ENCODE measurements around the gene PWWP2A.

Gene PWWP2A

GRCh38 chr5:160047423-160047822 lies 71.8 kb downstream of the PWWP2A start:
- Histone ChIP-seq H3F3A (ENCODE audit: insufficient read depth, low read length) (no peaks in the 10 kb centered on the region), H3K9me2 (replicated peaks; ENCODE audit: insufficient read depth, low read length) (no peaks in the 10 kb centered on the region), H3K4me1 (ENCODE audit: low read length) (no peaks in the 10 kb centered on the region), H3K4me3 (ENCODE audit: low read length) (no peak overlapping the region), H4K20me1 (ENCODE audit: insufficient read depth, low read length) (no peaks in the 10 kb centered on the region), H3K9ac (ENCODE audit: low read length) (no peak overlapping the region), H3K79me2 (ENCODE audit: low read length) (no peaks in the 10 kb centered on the region), H3K36me3 (replicated peaks; ENCODE audit: insufficient read depth, low read length) (0 out of 2 replicates have a peak, but pooled peaks cover 3% of the 10 kb centered on the region), H3K27me3 (replicated peaks; ENCODE audit: insufficient read depth, low read length) (no peaks in the 10 kb centered on the region), H3K27ac (ENCODE audit: low read length) (no peak overlapping the region), H2AFZ (ENCODE audit: low read length) (no peak overlapping the region), H3K9me3 (replicated peaks; ENCODE audit: insufficient read depth, low read length) (no peaks in the 10 kb centered on the region), H3K4me2 (ENCODE audit: low read depth, low read length) (no peak overlapping the region)
- TF ChIP-seq CTCF (IDR thresholded peaks at IDR 0.05; ENCODE audit: low read length) (no peak), EZH2phosphoT487 (IDR thresholded peaks at IDR 0.05; ENCODE audit: low read length) (no peak), EZH2 (optimal IDR thresholded peaks at IDR 0.05; ENCODE audit: low read depth, low read length) (no peak)
- no peak for DNase-seq

GRCh38 chr5:160044967-160045366 lies 74.3 kb downstream of the PWWP2A start:
- Histone ChIP-seq H3K4me1 (ENCODE audit: low read length) (no peaks in the 10 kb centered on the region), H3K27me3 (replicated peaks; ENCODE audit: insufficient read depth, low read length) (no peaks in the 10 kb centered on the region), H2AFZ (ENCODE audit: low read length) (no peak overlapping the region), H3K27ac (ENCODE audit: low read length) (no peak overlapping the region), H3K4me3 (ENCODE audit: low read length) (no peak overlapping the region), H3K9ac (ENCODE audit: low read length) (no peak overlapping the region), H4K20me1 (ENCODE audit: insufficient read depth, low read length) (no peaks in the 10 kb centered on the region), H3K36me3 (replicated peaks; ENCODE audit: insufficient read depth, low read length) (no peaks in the 10 kb centered on the region), H3K9me2 (replicated peaks; ENCODE audit: insufficient read depth, low read length) (no peaks in the 10 kb centered on the region), H3K9me3 (replicated peaks; ENCODE audit: insufficient read depth, low read length) (no peaks in the 10 kb centered on the region), H3F3A (ENCODE audit: insufficient read depth, low read length) (no peaks in the 10 kb centered on the region), H3K4me2 (ENCODE audit: low read depth, low read length) (no peak overlapping the region), H3K79me2 (ENCODE audit: low read length) (no peaks in the 10 kb centered on the region)
- DNase-seq, result no peak
- no peak for TF ChIP-seq EZH2 (optimal IDR thresholded peaks at IDR 0.05; ENCODE audit: low read depth, low read length)
- no peak for TF ChIP-seq CTCF (IDR thresholded peaks at IDR 0.05; ENCODE audit: low read length)
- no peak for TF ChIP-seq EZH2phosphoT487 (IDR thresholded peaks at IDR 0.05; ENCODE audit: low read length)

- no peaks in the 10 kb centered on the region for H3K27me3 ChIP-seq (replicated peaks; ENCODE audit: insufficient read depth, low read length)
- no peak for TF ChIP-seq CTCF (IDR thresholded peaks at IDR 0.05; ENCODE audit: low read length)
- no peak for TF ChIP-seq EZH2 (optimal IDR thresholded peaks at IDR 0.05; ENCODE audit: low read depth, low read length)
- TF ChIP-seq EZH2phosphoT487 (IDR thresholded peaks at IDR 0.05; ENCODE audit: low read length), result no peak
- H3K27ac ChIP-seq (ENCODE audit: low read length), result no peak overlapping the region
- no peak overlapping the region for H2AFZ ChIP-seq (ENCODE audit: low read length)
- H3K9me2 ChIP-seq (replicated peaks; ENCODE audit: insufficient read depth, low read length), result no peaks in the 10 kb centered on the region
- H3K9me3 ChIP-seq (replicated peaks; ENCODE audit: insufficient read depth, low read length), result no peaks in the 10 kb centered on the region
- no peak overlapping the region for H3K9ac ChIP-seq (ENCODE audit: low read length)
- H3K36me3 ChIP-seq (replicated peaks; ENCODE audit: insufficient read depth, low read length), result no peaks in the 10 kb centered on the region
- no peaks in the 10 kb centered on the region for H3K79me2 ChIP-seq (ENCODE audit: low read length)
- no peaks in the 10 kb centered on the region for H3K4me1 ChIP-seq (ENCODE audit: low read length)
- no peak overlapping the region for H3K4me3 ChIP-seq (ENCODE audit: low read length)
- no peaks in the 10 kb centered on the region for H4K20me1 ChIP-seq (ENCODE audit: insufficient read depth, low read length)
- H3K4me2 ChIP-seq (ENCODE audit: low read depth, low read length), result no peak overlapping the region
- no peak for DNase-seq
- no peaks in the 10 kb centered on the region for H3F3A ChIP-seq (ENCODE audit: insufficient read depth, low read length)
Observed at GRCh38 chr5:160044391-160044804, 74.9 kb downstream of the PWWP2A start.

Measured in MM.1S (cell line).